Lower leg skin (tissue), 3 donors: ENCODE data around the gene C1orf167.

ENCODE experiments used
- POLR2A ChIP-seq, 2 donors: fragments of 450-650 bp; IDR thresholded peaks; one replicate each; pipeline ENCODE4 v1.6.1; 2016 to 2017; ENCODE audit warnings: antibody characterized with exemption in 2 of 2, mild to moderate bottlenecking in 1 of 2, moderate library complexity in 1 of 2
- TF ChIP-seq, protein P1 (sequence below), 3 donors: fragments of 450-650 bp; IDR thresholded peaks; one replicate each; pipeline ENCODE4 v1.5.1; 2016; ENCODE audit warnings: antibody characterized with exemption in 3 of 3, mild to moderate bottlenecking in 3 of 3, moderate library complexity in 2 of 3

GRCh38 chr1:11749996-11750395 is 12.0 kb upstream of the C1orf167 start:
- TF ChIP-seq, protein P1, sequence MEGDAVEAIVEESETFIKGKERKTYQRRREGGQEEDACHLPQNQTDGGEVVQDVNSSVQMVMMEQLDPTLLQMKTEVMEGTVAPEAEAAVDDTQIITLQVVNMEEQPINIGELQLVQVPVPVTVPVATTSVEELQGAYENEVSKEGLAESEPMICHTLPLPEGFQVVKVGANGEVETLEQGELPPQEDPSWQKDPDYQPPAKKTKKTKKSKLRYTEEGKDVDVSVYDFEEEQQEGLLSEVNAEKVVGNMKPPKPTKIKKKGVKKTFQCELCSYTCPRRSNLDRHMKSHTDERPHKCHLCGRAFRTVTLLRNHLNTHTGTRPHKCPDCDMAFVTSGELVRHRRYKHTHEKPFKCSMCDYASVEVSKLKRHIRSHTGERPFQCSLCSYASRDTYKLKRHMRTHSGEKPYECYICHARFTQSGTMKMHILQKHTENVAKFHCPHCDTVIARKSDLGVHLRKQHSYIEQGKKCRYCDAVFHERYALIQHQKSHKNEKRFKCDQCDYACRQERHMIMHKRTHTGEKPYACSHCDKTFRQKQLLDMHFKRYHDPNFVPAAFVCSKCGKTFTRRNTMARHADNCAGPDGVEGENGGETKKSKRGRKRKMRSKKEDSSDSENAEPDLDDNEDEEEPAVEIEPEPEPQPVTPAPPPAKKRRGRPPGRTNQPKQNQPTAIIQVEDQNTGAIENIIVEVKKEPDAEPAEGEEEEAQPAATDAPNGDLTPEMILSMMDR (IDR thresholded peaks at IDR 0.05): no peak
- TF ChIP-seq POLR2A (IDR thresholded peaks at IDR 0.05): no peak
